GM23338 (cell line): ENCODE data around the gene SEMA5A.

Experiments used
- EZH2 ChIP-seq: fragments of 200-600 bp; sonication (generic); IDR thresholded peaks from one replicate; pipeline ENCODE4 v1.8.0; 2017; ENCODE audit warnings: antibody characterized with exemption, mild to moderate bottlenecking, low read depth; ENCODE audit not compliant: unreplicated experiment
- JUNB ChIP-seq: IDR thresholded peaks from one replicate; pipeline ENCODE4 v1.6.1; 2016; ENCODE audit warnings: antibody characterized with exemption; ENCODE audit not compliant: unreplicated experiment
- POLR2AphosphoS5 ChIP-seq: IDR thresholded peaks from 2 replicates; pipeline ENCODE4 v1.6.1; 2016; ENCODE audit warnings: antibody characterized with exemption, low read depth
- TF ChIP-seq, protein P1 (sequence below), 2 experiments: fragments of 200-600 bp in 1 of 2; sonication (generic) in 1 of 2; conservative IDR thresholded peaks; 2 replicates each; pipeline versions ENCODE4 v1.5.1 to v1.6.1; 2016 to 2017; ENCODE audit warnings: antibody characterized with exemption in 2 of 2, low read depth in 2 of 2, mild to moderate bottlenecking in 2 of 2, moderate library complexity in 1 of 2

DNA sequence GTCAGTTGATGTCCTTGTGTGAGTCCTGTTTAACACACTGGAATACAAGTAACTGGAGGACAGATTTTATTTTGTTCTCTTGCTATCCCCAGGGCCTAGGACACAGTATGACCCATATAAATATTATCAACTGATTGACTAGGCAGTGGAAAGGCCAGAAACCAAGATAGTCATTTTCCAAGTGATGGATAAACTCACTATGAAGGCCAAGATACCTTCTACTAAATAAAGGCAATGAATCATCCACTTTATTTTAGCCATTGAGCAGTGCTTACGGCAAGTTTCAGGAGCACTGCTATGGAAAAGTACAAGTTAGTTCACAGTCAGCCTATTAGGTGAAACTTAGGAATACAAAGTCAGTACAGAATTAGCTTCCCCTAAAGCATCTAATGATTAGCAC lies 153.2 kb downstream of the SEMA5A start:
- TF ChIP-seq EZH2 (no peak), JUNB (no peak), POLR2AphosphoS5 (no peak)
- TF ChIP-seq, protein P1, sequence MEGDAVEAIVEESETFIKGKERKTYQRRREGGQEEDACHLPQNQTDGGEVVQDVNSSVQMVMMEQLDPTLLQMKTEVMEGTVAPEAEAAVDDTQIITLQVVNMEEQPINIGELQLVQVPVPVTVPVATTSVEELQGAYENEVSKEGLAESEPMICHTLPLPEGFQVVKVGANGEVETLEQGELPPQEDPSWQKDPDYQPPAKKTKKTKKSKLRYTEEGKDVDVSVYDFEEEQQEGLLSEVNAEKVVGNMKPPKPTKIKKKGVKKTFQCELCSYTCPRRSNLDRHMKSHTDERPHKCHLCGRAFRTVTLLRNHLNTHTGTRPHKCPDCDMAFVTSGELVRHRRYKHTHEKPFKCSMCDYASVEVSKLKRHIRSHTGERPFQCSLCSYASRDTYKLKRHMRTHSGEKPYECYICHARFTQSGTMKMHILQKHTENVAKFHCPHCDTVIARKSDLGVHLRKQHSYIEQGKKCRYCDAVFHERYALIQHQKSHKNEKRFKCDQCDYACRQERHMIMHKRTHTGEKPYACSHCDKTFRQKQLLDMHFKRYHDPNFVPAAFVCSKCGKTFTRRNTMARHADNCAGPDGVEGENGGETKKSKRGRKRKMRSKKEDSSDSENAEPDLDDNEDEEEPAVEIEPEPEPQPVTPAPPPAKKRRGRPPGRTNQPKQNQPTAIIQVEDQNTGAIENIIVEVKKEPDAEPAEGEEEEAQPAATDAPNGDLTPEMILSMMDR (conservative IDR thresholded peaks at IDR 0.05; ENCODE audit: low read depth in 2 of 2), result no peak
